Kidney epithelial cell (primary cell): ENCODE data around the gene SLC17A2. TPM values are rescaled to one million over a fixed set of nuclear protein-coding genes. Genes with fewer than 3 reads are reported as not detected.

Experiments used
- DNase-seq: peaks from one replicate; pipeline ENCODE4 v3.0.0-alpha.2; 2010; ENCODE audit warnings: low read depth
- H3K27me3 ChIP-seq: 2 replicates; pipeline ENCODE4 v1.6.0; 2011; ENCODE audit warnings: low read length; ENCODE audit not compliant: control insufficient read depth, insufficient read depth
- H3K36me3 ChIP-seq: 2 replicates; pipeline ENCODE4 v1.5.1; 2011; ENCODE audit warnings: low read length; ENCODE audit not compliant: control insufficient read depth, insufficient read depth
- H3K4me3 ChIP-seq: 2 replicates; pipeline ENCODE4 v1.5.1; 2011; ENCODE audit warnings: low read depth, mild to moderate bottlenecking, control low read depth, low read length
- total RNA-seq: library from RNA; depleted of rRNA; stranded (reverse); fragments of >200 nt; gene quantifications from 2 replicates; pipeline ENCODE4 v1.2.3, GENCODE V29; 2015
- TF ChIP-seq, protein P1 (sequence below): IDR thresholded peaks from 2 replicates; pipeline ENCODE4 v1.5.1; 2011; ENCODE audit warnings: mild to moderate bottlenecking, moderate library complexity, low read length, control low read depth, inconsistent platforms; ENCODE audit not compliant: insufficient read depth, poor library complexity, severe bottlenecking

Gene SLC17A2
- total RNA-seq, 1 donor from 2014 or later, result not detected

DNA sequence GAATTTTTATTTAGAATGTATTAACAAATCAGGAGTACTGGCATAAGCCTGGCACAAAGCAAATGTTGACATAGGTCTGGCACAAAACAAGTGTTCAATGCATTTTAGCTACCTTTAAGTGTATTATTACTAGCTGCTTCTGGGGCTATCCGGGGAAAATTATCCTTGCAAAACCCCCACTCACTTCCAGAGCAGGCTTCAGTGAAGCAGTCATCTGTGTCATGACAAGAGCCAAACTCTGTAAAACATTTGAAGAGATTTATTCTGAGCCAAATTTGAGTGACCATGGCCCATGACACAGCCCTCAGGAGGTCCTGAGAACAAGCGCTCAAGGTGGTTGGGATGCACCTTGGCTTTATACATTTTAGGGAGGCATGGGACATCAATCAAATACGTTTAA is 25.7 kb upstream of the SLC17A2 start:
- no peaks in the 10 kb centered on the region for H3K27me3 ChIP-seq
- no peak overlapping the region for H3K4me3 ChIP-seq
- no peaks in the 10 kb centered on the region for H3K36me3 ChIP-seq
- TF ChIP-seq, protein P1, sequence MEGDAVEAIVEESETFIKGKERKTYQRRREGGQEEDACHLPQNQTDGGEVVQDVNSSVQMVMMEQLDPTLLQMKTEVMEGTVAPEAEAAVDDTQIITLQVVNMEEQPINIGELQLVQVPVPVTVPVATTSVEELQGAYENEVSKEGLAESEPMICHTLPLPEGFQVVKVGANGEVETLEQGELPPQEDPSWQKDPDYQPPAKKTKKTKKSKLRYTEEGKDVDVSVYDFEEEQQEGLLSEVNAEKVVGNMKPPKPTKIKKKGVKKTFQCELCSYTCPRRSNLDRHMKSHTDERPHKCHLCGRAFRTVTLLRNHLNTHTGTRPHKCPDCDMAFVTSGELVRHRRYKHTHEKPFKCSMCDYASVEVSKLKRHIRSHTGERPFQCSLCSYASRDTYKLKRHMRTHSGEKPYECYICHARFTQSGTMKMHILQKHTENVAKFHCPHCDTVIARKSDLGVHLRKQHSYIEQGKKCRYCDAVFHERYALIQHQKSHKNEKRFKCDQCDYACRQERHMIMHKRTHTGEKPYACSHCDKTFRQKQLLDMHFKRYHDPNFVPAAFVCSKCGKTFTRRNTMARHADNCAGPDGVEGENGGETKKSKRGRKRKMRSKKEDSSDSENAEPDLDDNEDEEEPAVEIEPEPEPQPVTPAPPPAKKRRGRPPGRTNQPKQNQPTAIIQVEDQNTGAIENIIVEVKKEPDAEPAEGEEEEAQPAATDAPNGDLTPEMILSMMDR, result no peak
- DNase-seq, result no peak

DNA sequence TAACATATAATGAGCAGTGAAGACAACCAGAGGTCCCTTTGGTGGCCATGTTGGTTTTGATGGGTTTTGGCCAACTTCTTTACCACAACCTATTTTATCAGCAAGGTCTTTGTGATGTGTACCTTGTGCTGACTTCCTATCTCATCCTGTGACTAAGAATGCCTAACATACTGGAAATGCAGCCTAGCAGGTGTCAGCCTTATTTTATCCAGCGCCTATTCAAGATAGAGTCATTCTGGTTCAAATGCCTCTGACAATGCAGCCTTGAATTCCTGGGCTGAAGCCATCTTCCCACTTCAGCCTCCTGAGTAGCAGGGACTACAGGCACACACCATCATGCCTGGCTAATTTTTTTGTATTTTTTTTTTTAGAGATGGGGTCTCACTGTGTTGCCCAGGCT is 24.3 kb upstream of the SLC17A2 start:
- Histone ChIP-seq H3K27me3 (no peaks in the 10 kb centered on the region), H3K4me3 (no peak overlapping the region), H3K36me3 (no peaks in the 10 kb centered on the region)
- DNase-seq, result no peak
- TF ChIP-seq, protein P1, result no peak

DNA sequence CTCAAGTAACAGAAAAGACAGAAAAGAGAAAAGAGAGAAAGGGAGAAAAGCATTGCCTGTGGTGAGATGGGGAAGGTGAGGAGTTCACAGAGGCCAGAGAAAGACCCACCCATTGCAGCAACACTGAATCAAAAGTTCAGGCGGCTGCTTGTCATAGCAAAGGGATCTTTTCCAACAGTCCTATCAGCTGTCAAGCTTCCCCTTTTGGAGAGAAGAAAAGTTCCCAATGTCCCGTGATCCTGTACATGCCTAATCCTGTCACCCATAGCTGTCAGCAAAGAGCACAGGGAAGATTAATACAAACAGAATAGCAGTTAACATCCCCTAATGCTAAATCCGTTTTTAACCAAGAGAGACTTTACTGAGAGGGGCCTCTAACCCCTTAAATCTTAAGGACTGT is 23.2 kb upstream of the SLC17A2 start:
- TF ChIP-seq, protein P1, result no peak
- DNase-seq, result no peak
- Histone ChIP-seq H3K36me3 (no peaks in the 10 kb centered on the region), H3K4me3 (no peak overlapping the region), H3K27me3 (no peaks in the 10 kb centered on the region)

DNA sequence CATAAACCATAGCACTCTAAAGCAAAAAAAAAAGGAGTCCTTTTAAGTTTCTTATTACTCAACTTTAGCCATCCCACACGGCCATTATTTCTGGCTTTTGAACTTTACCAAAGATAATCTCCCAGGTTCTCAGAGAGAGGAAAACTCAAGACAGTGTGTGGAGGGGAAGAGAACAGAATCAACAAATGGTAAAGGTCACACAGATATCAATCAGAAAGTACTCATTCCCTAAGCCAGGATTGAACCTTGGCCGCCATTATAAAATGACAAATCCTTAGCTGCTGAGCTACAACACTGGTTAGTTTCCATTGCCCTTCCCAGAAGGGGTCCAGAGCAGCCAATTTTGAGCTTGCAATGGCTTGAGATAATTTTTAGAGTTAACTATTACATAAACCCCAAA is 22.0 kb upstream of the SLC17A2 start:
- TF ChIP-seq, protein P1, result no peak
- Histone ChIP-seq H3K27me3 (no peaks in the 10 kb centered on the region), H3K36me3 (no peaks in the 10 kb centered on the region), H3K4me3 (no peak overlapping the region)
- no peak for DNase-seq

DNA sequence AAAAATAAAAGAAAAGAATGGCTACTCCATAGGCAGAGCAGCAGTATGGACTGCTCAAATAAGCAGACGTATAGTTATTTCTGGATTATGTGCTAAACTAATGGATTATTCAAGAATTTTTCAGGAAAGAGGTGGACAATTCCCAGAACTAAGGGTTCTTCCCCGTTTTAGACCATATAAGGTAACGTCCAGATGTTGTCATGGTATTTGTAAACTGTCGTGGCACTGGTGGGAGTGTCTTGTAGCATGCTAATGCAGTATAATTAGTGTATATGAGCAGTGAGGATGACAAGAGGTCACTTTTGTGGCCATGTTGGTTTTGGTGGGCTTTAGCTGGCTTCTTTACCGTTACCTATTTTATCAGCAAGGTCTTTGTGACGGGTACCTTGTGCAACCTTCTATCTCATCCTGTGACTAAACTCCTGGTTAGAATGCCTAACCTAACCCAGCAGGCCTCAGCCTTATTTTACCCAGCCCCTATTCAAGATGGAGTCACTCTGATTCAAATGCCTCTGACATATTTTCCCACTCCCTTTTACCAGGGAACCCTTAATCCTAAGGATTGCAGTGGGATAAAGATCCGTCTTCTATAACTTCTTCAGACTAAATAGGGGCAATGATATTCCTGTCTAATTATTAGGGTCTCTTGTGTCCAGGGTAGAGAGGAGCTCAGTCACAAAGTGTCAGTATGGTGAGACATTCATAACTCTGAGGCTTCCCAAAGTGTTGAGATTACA is 21.0 kb upstream of the SLC17A2 start:
- DNase-seq, result no peak
- no peak overlapping the region for H3K4me3 ChIP-seq
- no peaks in the 10 kb centered on the region for H3K27me3 ChIP-seq
- no peaks in the 10 kb centered on the region for H3K36me3 ChIP-seq
- TF ChIP-seq, protein P1, result no peak

DNA sequence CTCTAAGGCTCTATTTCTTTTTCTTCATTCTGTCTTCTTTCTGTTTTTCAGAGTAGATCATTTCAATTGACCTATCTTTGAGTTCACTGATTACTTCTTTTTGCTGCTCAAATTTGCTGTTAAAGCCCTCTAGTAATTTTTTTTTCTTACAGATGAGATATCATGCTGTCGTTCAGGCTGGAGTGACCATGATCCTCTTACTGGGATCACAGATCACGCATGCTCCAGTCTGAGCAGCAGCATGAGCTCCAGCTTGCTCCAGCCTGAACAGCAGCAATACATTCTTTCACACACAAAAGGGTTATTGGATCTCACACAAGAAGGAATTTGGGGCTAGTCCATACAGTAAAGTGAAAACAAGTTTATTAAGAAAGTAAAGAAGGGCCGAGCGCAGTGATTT is 19.8 kb upstream of the SLC17A2 start:
- no peaks in the 10 kb centered on the region for H3K27me3 ChIP-seq
- H3K36me3 ChIP-seq, result no peaks in the 10 kb centered on the region
- DNase-seq, result no peak
- TF ChIP-seq, protein P1, result no peak
- no peak overlapping the region for H3K4me3 ChIP-seq
